Choroid plexus epithelial cell (primary cell): ENCODE measurements around the gene ARL5B.

Experiments used
- DNase-seq: peaks from one replicate; pipeline ENCODE4 v3.0.0-alpha.2; 2010; ENCODE audit warnings: low read depth
- H3K4me3 ChIP-seq: 2 replicates; pipeline ENCODE4 v1.5.1; 2011; ENCODE audit warnings: low read depth, mild to moderate bottlenecking, control low read depth, low read length, moderate library complexity
- CTCF ChIP-seq: conservative IDR thresholded peaks from 2 replicates; pipeline ENCODE4 v1.5.1; 2011; ENCODE audit warnings: low read depth, mild to moderate bottlenecking, control low read depth, inconsistent platforms, low read length, moderate library complexity

ARL5B gene

DNA sequence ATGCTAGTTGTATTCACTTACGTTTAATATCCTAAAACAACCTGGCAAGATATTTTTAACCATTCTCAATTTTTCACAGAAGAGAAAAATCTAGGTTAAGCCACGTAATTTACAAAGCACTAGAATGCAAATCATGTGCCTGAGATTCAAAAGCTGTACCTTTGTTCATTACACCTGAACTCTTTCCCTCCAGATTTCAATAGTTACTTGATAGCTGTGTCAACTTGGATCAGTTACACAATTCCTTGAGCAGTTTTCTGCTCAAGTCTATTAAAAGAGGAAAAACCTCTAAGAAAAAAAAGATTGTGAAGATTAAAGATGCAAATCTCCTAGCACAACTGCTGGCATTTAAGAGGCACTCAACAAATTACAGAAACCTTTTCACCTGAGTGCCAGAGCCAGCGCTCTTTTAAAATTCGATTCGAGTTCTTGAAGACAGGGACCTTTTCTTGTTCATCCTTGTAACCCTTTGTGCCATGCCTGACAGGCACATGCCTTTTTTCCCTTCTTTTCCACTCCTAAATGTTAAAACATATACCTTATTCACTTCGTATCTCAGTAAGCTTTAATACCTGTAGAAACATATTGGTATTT, 8.7 kb upstream of the ARL5B start:
- no peak for DNase-seq
- no peak for TF ChIP-seq CTCF

GRCh38 chr10:18651324-18652007, 7.8 kb upstream of the ARL5B start, which contains the start of gene NSUN6:
Gene NSUN6, minus strand, starts transcription at chr10:18651587. Its CDS starts 384 bp downstream, at chr10:18651203.
- peak; percentile 87 for DNase-seq
- TF ChIP-seq CTCF: peak; percentile 28
- peak within 1 kb of the TSS; percentile 75 for H3K4me3 ChIP-seq

More for the DNA sequence above, 8.7 kb upstream of the ARL5B start:
- H3K4me3 ChIP-seq: peak overlapping the region; percentile 75

DNA sequence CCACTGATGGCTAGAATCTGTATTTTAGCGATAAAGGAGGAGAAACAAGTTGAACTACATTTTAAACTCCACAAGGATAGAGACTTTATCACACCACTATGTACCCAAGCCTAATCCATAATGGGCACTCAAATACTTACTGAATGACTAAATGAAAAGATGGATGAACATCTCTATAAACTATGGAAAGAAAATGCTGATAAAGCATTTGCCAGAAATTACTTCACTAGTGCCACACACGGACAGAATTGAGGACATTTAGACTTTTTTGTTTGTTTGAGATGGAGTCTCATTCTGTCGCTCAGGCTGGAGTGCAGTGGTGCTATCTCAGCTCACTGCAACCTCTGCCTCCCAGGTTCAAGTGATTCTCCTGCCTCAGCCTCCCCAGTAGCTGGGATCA, 6.1 kb upstream of the ARL5B start:
- DNase-seq: no peak
- no peak for TF ChIP-seq CTCF
- no peak overlapping the region for H3K4me3 ChIP-seq

GRCh38 chr10:18656724-18657123, 2.5 kb upstream of the ARL5B start:
- H3K4me3 ChIP-seq: no peak overlapping the region
- DNase-seq: no peak
- no peak for TF ChIP-seq CTCF

- peak overlapping the region; percentile 95 for H3K4me3 ChIP-seq
- peak; percentile 33 for DNase-seq
- TF ChIP-seq CTCF: no peak
These were observed 733 bp upstream of the ARL5B start for GRCh38 chr10:18658271-18659124.

DNA sequence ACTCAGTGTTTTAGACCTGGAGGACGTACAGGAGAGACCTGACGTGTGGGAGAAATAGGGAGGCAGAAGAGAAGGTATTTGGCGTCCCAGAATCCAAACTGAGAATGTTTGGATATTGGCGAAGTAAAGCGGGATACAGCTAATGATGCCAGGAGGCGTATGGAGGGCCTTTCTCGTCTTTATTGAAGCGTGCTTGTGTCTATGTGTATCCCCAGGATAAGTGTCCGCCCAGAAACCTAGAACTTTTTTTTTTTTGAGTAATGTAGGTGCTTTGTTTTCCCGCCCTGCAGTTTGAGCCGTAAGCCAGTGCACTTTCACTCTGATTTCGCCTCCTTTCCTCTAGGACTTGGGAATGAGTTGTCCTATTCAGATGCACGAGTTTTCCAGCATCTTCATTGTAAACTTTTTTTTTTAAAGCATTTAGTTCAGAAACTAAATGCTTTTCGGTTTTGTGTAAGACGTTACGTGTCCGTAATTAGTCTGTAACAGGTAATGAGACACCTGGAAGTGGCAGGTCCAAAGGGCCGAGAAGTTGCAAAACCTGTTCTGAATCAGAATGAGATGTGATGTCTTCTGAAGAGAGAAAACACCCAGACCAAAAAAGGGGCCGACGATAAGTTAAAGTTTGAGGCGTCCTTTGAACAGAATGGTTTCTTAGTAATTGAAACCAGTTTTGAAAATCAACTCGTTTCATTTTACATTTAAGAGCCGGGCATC, 746 bp downstream of the ARL5B start:
- DNase-seq: peak; percentile 51
- TF ChIP-seq CTCF: no peak
- H3K4me3 ChIP-seq: peak overlapping the region; percentile 95
